Neural progenitor cell (in vitro differentiated cells): Measurements from ENCODE around the gene LZTS3.

ENCODE experiments used
- EZH2 ChIP-seq: fragments of 200-600 bp; sonication (generic); IDR thresholded peaks from 2 replicates; pipeline ENCODE4 v1.6.1; 2017; ENCODE audit warnings: antibody characterized with exemption, mild to moderate bottlenecking, moderate library complexity
- EZH2phosphoT487 ChIP-seq: fragments of 200-600 bp; sonication (generic); IDR thresholded peaks from 2 replicates; pipeline ENCODE4 v1.6.1; 2017; ENCODE audit warnings: antibody characterized with exemption
- TF ChIP-seq, protein P1 (sequence below): fragments of 200-600 bp; sonication (generic); IDR thresholded peaks from 2 replicates; pipeline ENCODE4 v1.5.1; 2017; ENCODE audit warnings: antibody characterized with exemption, mild to moderate bottlenecking

DNA sequence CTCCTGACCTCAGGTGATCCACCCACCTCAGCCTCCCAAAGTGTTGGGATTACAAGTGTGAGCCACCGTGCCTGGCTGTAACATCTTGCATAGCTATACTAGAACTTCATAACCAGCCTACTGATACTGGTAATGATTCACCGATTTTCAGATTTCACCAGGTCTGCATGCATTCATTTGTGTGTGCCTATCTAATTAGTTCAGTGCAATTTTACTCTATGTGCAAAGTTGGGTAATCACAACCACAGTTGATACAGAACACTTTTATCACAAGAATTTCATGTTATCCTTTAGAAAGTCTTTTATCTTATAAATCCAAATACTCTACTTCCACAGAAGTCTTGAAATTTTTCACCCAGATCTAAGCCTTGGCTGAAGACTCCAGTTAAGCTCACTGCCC lies 35.9 kb downstream of the LZTS3 start:
- TF ChIP-seq, protein P1, sequence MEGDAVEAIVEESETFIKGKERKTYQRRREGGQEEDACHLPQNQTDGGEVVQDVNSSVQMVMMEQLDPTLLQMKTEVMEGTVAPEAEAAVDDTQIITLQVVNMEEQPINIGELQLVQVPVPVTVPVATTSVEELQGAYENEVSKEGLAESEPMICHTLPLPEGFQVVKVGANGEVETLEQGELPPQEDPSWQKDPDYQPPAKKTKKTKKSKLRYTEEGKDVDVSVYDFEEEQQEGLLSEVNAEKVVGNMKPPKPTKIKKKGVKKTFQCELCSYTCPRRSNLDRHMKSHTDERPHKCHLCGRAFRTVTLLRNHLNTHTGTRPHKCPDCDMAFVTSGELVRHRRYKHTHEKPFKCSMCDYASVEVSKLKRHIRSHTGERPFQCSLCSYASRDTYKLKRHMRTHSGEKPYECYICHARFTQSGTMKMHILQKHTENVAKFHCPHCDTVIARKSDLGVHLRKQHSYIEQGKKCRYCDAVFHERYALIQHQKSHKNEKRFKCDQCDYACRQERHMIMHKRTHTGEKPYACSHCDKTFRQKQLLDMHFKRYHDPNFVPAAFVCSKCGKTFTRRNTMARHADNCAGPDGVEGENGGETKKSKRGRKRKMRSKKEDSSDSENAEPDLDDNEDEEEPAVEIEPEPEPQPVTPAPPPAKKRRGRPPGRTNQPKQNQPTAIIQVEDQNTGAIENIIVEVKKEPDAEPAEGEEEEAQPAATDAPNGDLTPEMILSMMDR, result no peak
- TF ChIP-seq EZH2, result no peak
- no peak for TF ChIP-seq EZH2phosphoT487
